Measurements from ENCODE around the gene TNFRSF6B.

DNA sequence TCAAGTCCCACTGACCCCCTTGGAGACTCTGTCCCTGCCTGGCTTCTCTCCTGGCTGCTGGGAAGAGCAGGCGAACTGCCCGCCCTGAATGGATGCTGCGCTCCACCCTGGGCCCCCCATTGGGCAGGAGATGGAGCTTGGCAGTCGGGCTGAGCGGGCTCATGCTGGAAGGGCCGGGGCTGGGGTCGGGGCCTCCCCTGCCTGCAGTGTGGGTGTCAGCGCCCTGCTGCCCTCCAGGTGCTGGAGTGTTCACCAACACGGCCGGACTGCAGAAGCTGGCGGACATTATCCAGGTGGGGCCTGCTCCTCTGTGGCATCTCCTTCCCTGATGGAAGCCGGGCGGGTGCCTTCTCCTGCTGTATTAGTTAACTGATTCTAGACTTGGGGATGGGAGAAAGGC, 16.0 kb upstream of the TNFRSF6B start:
- TF ChIP-seq POLR2A (IDR thresholded peaks at IDR 0.05) (no peak), POLR2AphosphoS5 (IDR thresholded peaks at IDR 0.05) (no peak), EP300 (IDR thresholded peaks at IDR 0.05) (no peak)
- TF ChIP-seq, protein P1, sequence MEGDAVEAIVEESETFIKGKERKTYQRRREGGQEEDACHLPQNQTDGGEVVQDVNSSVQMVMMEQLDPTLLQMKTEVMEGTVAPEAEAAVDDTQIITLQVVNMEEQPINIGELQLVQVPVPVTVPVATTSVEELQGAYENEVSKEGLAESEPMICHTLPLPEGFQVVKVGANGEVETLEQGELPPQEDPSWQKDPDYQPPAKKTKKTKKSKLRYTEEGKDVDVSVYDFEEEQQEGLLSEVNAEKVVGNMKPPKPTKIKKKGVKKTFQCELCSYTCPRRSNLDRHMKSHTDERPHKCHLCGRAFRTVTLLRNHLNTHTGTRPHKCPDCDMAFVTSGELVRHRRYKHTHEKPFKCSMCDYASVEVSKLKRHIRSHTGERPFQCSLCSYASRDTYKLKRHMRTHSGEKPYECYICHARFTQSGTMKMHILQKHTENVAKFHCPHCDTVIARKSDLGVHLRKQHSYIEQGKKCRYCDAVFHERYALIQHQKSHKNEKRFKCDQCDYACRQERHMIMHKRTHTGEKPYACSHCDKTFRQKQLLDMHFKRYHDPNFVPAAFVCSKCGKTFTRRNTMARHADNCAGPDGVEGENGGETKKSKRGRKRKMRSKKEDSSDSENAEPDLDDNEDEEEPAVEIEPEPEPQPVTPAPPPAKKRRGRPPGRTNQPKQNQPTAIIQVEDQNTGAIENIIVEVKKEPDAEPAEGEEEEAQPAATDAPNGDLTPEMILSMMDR (IDR thresholded peaks at IDR 0.05), result no peak

Data from suprapubic skin (tissue), 4 donors.